HG02678 (cell line): ENCODE measurements around the gene LCLAT1.
"Not testable (repeated sequence)": the region's sequence is repeated elsewhere in the genome, so short reads cannot be mapped to it uniquely, and the experiment has no call there.

Experiments used
- ATAC-seq: cut with Tn5 transposase; IDR thresholded peaks from one replicate; pipeline ENCODE4 v1.9.1; 2021; ENCODE audit warnings: mild to moderate bottlenecking, moderate library complexity; ENCODE audit not compliant: unreplicated experiment

LCLAT1 gene

DNA sequence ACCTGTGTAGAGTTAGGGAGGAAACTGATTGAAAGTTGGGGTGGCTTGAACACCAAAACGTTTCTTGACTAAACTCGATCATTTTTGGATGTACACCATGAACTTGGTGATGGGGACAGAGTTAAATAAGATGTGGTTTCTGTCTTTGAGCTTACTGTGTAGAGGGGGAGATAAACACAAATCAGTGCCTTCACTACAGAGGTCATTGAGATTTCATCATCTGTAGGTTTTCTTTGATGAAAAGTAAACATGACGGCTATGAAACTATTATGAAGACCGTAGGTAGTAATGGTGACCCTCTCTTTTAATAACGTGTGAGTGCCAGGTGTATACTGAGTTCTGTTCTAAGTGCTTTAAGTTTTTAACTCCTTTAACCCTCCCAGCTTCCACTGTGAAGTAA lies 6.5 kb downstream of the LCLAT1 start:
- ATAC-seq = no peak

GRCh38 chr2:30454571-30454970 lies 7.5 kb downstream of the LCLAT1 start:
- no peak for ATAC-seq

DNA sequence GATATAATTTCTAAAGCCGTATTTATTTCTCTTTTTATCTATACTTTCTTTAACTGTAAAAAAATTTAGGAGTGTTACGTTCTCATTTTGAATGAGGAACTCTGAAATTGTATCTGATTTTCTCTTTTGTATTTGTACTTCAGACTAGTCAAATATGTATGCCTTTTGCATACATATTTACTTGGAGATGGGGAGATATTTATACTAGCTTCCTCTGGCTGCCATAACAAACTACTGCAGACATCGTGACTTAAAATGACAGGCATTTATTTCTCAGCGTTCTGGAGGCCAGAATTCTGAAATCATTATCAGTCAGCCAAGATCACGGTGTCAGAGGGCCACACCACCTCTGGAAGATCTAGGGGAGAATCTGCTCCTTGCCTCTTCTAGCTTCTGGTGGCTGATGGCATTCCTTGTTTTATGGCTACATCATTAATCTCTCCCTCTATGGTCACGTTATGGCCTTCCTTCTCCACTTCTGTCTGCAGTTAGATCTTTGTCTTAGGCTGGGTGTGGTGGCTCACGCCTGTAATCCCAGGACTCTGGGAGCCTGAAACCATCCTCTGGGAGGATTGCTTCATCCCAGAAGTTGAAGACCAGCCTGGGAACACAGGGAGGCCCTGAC lies 8.2 kb downstream of the LCLAT1 start:
- ATAC-seq = no peak

DNA sequence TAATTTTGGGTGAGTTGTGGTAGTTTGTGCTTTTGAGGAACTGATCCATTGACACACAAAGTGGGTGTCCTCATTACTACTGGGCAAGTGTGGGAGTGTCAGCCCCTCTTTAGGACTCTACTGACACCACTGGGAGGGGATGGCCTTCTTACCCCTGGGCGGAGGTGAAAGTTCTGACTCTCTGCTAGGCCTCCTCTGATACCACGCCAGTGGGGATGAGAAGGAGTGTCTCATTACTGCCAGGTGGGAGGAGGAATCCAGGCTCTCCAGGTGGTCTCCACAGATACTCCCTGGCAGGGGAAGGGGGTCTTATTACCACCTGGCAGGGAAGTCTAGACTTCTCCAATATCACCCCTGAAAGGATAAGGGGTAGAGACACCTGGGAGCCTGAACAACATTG lies 9.1 kb downstream of the LCLAT1 start:
- ATAC-seq = no peak

- ATAC-seq = no peak
These were observed 9.5 kb downstream of the LCLAT1 start for GRCh38 chr2:30456579-30456978.

DNA sequence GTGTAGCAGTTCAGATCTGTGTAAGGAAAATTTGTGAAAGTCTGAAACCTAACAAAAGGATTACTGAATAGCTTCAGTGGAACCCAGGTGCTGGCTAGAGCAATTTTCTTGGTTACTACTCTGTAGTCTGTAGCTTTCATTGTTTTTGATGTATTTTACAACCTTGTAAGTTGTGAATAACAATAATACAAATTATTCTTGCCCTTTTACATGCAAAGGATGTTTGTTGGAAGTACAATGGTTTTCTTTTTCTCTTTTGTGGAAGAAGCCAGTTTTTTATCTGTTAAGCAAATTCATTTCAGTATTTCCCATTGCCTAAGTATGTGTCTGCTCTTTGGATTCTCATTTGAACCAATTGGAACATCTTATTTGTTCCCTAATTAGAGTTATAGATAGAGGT lies 10.2 kb downstream of the LCLAT1 start:
- ATAC-seq = no peak

- no peak for ATAC-seq
These were observed 12.1 kb downstream of the LCLAT1 start for GRCh38 chr2:30459140-30459539.

DNA sequence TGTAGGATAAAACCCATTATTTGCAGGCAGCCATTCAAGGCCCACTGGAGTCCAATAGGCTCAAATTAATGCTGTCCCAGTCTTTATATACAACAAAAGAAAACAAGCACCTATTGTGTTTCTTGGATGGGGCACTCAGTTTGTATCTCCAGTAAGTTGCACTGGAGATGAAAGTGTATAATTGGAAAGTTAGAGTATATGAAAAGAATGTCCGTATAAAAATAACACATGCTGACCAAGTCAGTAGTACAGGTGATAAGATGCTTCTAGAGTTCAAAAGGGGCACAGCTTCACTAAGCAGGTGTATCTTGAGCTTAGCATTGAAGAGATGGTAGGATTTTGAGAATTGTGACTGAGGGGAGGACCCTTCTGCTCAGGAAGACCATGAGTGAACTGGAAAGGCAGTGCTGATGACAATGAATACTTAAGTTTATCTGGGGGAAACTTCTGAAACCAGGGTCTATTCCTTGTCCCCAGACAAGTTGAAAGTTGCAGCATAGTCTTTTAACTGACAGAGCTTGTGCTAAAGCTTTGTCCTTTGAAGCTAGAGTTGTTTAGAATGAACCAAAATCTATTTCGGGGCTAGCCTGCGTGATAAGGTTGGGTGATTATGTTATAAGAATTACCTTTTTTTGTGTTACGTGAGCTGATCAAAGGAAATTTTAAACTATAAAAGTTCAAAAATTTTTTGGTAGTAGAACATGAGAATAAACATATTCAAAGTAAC lies 15.2 kb downstream of the LCLAT1 start:
- ATAC-seq = no peak

GRCh38 chr2:30463535-30463934 lies 16.5 kb downstream of the LCLAT1 start:
- no peak for ATAC-seq

DNA sequence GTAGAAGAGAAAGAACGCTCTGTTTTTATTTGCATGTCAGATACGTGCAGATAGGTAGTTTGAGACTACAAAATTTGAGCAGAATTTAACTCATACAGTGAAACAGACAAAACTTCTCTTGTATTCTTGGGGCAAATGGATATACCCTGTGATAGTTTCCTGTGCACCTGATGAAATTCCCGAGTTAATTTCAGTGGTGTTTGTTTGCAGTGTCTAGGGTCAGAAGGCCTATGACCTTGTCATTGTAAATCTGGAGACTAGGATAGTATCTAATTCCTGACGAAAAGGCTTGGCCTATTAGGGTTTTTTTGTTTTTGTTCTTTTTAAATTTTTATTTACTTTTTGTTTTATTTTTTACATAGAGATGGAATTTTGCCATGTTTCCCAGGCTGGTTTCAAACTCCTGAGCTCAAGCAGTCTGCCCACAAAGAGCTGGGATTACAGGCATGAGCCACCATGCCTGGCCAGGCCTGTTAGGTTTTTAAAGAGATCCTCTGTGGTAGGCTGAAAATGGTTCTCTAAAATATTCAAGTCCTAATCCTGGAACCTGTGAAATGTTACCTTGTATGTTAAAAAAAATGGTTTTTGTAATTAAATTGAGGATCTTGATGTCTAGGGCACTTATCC lies 17.6 kb downstream of the LCLAT1 start:
- ATAC-seq = no peak

GRCh38 chr2:30465171-30465545 lies 18.1 kb downstream of the LCLAT1 start:
- no peak for ATAC-seq

DNA sequence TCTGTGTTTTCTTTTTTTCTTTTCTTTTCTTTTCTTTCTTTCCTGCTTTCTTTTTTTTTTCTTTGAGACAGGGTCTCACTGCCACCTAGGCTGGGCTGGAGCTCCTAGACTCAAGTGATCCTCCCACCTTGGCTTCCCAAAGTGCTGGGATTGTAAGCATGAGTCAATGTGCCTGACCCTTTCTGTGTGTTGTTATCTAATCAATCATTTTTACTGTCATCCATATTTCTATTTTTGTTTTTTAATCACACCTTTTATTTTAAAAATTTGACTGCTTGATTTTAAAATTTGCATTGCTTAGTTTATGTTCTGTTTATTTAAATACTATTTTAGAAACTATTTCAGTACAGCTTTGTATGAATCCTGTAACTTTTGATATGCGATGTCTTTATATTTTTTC lies 19.2 kb downstream of the LCLAT1 start:
- ATAC-seq = no peak

GRCh38 chr2:30467062-30467826 lies 20.2 kb downstream of the LCLAT1 start:
- ATAC-seq = not testable (repeated sequence)

GRCh38 chr2:30470426-30470825 lies 23.4 kb downstream of the LCLAT1 start:
- no peak for ATAC-seq

- ATAC-seq = no peak
These were observed 25.3 kb downstream of the LCLAT1 start for GRCh38 chr2:30472326-30472725.

DNA sequence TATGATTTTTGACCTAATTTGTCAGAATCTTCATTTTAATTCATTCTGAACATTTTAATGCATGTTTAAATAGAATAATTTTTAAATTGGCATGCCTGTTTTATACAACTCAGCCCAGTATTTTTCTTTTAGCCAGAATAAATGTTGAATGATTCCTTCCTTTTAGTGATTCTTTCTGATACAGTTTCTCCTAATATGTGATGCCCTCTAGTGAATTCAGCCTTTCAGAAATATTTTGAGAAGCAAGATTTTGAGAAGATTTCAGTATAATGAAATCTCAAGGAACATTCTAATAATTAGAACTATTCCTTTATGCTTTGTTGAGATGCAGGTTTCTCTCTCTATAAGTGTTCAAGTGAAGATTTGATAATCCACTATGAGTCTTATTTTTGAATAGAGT lies 28.5 kb downstream of the LCLAT1 start:
- no peak for ATAC-seq

DNA sequence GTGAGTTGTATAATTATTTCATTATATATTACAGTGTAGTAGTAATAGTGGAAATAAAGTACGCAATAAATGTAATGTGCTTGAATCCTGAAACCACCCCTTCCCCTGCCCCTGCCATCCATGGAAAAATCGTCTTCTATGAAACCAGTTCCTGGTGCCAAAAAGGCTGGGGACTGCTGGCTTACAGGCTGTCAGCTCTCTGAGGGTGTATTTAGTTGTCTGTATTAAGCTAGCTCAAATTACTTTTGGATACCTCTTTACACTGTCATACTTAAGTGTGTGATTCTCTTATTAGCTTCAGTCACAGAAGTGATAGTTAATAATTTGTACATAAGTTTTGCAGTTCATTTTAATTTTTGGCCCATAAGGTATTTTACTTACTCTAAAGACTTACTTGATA lies 29.6 kb downstream of the LCLAT1 start:
- no peak for ATAC-seq

DNA sequence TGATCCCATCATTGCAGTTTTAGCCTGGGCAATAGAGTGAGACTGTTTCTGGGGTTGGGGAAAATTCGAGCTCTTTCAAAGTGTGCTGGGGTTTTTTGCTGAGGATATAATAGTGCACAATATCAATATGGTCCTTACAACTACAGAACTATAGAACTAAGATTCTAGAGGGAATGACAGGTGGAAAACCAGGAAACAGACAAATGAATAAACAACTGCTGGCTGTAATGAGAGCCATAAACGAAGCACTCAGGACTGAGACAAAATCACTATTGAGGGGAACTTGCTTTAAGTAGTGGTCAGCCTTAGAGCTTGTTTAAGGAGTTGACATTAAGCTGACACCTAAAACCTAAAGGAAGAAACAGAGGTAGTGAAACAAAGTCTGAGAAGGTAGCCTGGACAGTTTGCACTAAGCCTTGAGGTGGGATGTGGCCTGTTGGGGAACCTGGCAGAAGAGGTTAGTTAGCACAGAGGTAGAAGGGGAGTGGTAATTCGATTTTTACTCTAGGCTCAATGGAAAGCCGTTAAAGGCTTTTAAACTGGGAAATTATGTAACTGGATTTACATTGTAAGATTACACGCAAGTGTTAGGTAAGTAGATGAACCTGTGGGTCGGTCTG lies 33.8 kb downstream of the LCLAT1 start:
- no peak for ATAC-seq

DNA sequence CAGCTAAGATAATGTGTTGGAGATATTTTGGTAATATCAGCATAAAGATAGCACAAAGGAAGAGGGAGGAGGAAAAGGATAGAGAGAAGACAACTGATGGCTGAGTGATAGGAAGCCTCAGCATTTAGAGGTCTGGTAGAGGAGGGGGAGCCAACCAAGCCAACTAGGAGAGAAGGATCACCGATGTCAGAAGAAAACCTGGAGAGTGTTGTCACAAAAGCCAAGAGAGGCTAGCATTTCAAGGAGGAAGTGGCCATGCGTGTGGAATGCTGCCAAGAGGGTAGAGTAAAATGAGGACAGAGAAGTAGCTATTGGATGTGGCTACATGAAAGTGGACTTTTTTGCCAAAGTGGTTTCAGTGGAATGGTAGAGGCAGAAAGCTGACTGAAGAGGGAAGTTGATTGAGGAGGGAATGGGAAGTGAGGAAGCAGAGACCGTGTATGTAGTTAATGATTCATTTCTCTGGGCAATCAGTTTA lies 34.3 kb downstream of the LCLAT1 start:
- no peak for ATAC-seq

GRCh38 chr2:30482011-30482410 lies 35.0 kb downstream of the LCLAT1 start:
- no peak for ATAC-seq

- no peak for ATAC-seq
These were observed 37.1 kb downstream of the LCLAT1 start for GRCh38 chr2:30484145-30484544.
